SK-N-MC (cell line): ENCODE measurements around the gene GPR50.

Experiments
- EZH2 ChIP-seq: fragments of 200-600 bp; sonication (generic); IDR thresholded peaks from one replicate; pipeline ENCODE4 v1.6.1; 2017; ENCODE audit warnings: antibody characterized with exemption
- POLR2AphosphoS5 ChIP-seq: IDR thresholded peaks from 2 replicates; pipeline ENCODE4 v1.6.1; 2012; ENCODE audit warnings: mild to moderate bottlenecking, low read depth, low read length, borderline replicate concordance

DNA sequence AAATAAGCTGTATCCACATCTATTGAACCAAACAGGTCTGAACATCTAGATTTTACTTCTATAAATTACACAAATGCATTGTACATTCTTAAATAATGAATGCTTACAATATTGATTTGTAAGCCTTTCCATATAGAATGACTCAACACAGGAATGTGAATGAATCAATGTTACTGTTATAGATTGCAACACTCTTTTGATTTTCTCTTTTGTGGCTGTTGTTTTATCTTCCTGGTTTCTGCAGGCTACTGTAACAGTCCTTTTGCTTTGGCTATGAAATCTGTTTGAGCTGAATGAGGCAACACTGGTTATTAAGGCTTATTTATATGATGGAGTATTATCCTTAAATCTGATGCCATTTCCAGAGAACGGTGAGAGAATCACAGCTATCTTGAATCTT lies 49.5 kb downstream of the GPR50 start:
- no peak for TF ChIP-seq POLR2AphosphoS5
- TF ChIP-seq EZH2 = no peak
